Loucy (cell line): Measurements from ENCODE around the gene C17orf113.

ENCODE experiments used
- H2AFZ ChIP-seq: fragments of 200-600 bp; sonication (generic); 2 replicates; pipeline ENCODE4 v1.6.0; 2016; ENCODE audit warnings: antibody characterized with exemption, mild to moderate bottlenecking, low read length, moderate library complexity
- H3F3A ChIP-seq: fragments of 200-600 bp; 2 replicates; pipeline ENCODE4 v1.6.0; 2016; ENCODE audit warnings: antibody characterized with exemption, low read depth, mild to moderate bottlenecking
- H3K27me3 ChIP-seq: fragments of 200-600 bp; sonication (generic); 2 replicates; pipeline ENCODE4 v1.6.1; 2014; ENCODE audit warnings: low read length, mild to moderate bottlenecking; ENCODE audit not compliant: insufficient read depth, poor library complexity, severe bottlenecking
- H3K36me3 ChIP-seq: fragments of 200-600 bp; sonication (generic); 2 replicates; pipeline ENCODE4 v1.6.1; 2016; ENCODE audit warnings: low read length; ENCODE audit not compliant: insufficient read depth
- H3K4me1 ChIP-seq: fragments of 200-600 bp; sonication (generic); 2 replicates; pipeline ENCODE4 v1.5.1; 2014; ENCODE audit warnings: low read length, mild to moderate bottlenecking; ENCODE audit not compliant: insufficient read depth, poor library complexity, severe bottlenecking
- H3K4me2 ChIP-seq: fragments of 200-600 bp; sonication (generic); 2 replicates; pipeline ENCODE4 v1.6.0; 2014; ENCODE audit warnings: antibody characterized with exemption, low read length, low read depth, mild to moderate bottlenecking; ENCODE audit not compliant: poor library complexity, severe bottlenecking
- H3K4me3 ChIP-seq: fragments of 200-600 bp; sonication (generic); 2 replicates; pipeline ENCODE4 v1.5.1; 2014; ENCODE audit warnings: low read length, mild to moderate bottlenecking, mixed read lengths; ENCODE audit not compliant: poor library complexity, severe bottlenecking
- H3K79me2 ChIP-seq: fragments of 200-600 bp; sonication (generic); 2 replicates; pipeline ENCODE4 v1.6.1; 2014; ENCODE audit warnings: low read length; ENCODE audit not compliant: insufficient read depth
- H3K9ac ChIP-seq: fragments of 200-600 bp; sonication (generic); 2 replicates; pipeline ENCODE4 v1.6.0; 2014; ENCODE audit warnings: mild to moderate bottlenecking, low read depth, low read length, moderate library complexity; ENCODE audit not compliant: poor library complexity, severe bottlenecking
- H3K9me2 ChIP-seq: fragments of 200-600 bp; sonication (generic); replicated peaks from 2 replicates; pipeline ENCODE4 v1.6.1; 2016; ENCODE audit warnings: low read depth, low read length, mixed read lengths
- H3K9me3 ChIP-seq: fragments of 200-600 bp; sonication (generic); 2 replicates; pipeline ENCODE4 v1.6.1; 2014; ENCODE audit warnings: mild to moderate bottlenecking, antibody characterized with exemption, low read length, low read depth; ENCODE audit not compliant: insufficient read depth
- H4K20me1 ChIP-seq: fragments of 200-600 bp; sonication (generic); 2 replicates; pipeline ENCODE4 v1.6.0; 2014; ENCODE audit warnings: antibody characterized with exemption, low read length, mild to moderate bottlenecking; ENCODE audit not compliant: insufficient read depth, poor library complexity, severe bottlenecking
- EZH2phosphoT487 ChIP-seq: fragments of 200-600 bp; IDR thresholded peaks from 2 replicates; pipeline ENCODE4 v1.6.1; 2018; ENCODE audit warnings: antibody characterized with exemption, mild to moderate bottlenecking, moderate library complexity, borderline replicate concordance
- TF ChIP-seq, protein P1 (sequence below): fragments of 200-600 bp; sonication (generic); conservative IDR thresholded peaks from 2 replicates; pipeline ENCODE4 v1.5.1; 2014; ENCODE audit warnings: mild to moderate bottlenecking, antibody characterized with exemption, low read length

The C17orf113 gene

DNA sequence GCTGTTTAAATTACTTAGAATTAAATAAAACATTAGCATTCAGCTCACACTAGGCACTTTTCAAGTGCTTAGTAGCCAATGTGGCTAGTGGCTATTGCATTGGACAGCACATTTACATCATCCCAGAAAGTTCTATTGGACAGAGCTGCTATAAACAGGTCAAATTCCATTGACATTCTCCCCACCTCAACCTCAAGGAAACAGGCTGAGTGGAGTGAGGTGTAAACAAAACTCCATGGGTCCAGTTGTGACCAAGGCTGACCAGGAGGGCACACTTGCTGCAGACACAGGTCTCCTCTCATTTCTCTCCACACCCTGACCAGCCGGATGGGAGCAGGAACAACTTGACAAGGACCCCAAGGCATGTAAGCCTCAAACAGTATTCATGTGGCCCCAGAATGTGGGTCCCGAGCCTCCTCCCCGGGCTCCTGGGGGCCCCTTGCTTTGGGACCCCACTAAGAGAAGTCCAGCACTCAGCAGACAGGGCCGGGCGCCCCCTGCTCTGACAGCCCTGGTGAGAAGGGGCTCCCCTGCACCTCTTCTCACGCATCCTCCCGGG lies 488 bp downstream of the C17orf113 start:
- Histone ChIP-seq H3K4me3 (peak overlapping the region; percentile 81), H3K9ac (peak overlapping the region; percentile 71), H3K9me3 (no peaks in the 10 kb centered on the region), H3K79me2 (no peaks in the 10 kb centered on the region), H3K27me3 (no peaks in the 10 kb centered on the region), H3K36me3 (no peaks in the 10 kb centered on the region), H2AFZ (peak overlapping the region; percentile 66), H4K20me1 (no peaks in the 10 kb centered on the region), H3K4me1 (peaks cover 6% of the 10 kb centered on the region), H3F3A (no peaks in the 10 kb centered on the region), H3K4me2 (peak overlapping the region; percentile 92), H3K9me2 (no peaks in the 10 kb centered on the region)
- no peak for TF ChIP-seq EZH2phosphoT487
- TF ChIP-seq, protein P1, sequence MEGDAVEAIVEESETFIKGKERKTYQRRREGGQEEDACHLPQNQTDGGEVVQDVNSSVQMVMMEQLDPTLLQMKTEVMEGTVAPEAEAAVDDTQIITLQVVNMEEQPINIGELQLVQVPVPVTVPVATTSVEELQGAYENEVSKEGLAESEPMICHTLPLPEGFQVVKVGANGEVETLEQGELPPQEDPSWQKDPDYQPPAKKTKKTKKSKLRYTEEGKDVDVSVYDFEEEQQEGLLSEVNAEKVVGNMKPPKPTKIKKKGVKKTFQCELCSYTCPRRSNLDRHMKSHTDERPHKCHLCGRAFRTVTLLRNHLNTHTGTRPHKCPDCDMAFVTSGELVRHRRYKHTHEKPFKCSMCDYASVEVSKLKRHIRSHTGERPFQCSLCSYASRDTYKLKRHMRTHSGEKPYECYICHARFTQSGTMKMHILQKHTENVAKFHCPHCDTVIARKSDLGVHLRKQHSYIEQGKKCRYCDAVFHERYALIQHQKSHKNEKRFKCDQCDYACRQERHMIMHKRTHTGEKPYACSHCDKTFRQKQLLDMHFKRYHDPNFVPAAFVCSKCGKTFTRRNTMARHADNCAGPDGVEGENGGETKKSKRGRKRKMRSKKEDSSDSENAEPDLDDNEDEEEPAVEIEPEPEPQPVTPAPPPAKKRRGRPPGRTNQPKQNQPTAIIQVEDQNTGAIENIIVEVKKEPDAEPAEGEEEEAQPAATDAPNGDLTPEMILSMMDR = no peak

DNA sequence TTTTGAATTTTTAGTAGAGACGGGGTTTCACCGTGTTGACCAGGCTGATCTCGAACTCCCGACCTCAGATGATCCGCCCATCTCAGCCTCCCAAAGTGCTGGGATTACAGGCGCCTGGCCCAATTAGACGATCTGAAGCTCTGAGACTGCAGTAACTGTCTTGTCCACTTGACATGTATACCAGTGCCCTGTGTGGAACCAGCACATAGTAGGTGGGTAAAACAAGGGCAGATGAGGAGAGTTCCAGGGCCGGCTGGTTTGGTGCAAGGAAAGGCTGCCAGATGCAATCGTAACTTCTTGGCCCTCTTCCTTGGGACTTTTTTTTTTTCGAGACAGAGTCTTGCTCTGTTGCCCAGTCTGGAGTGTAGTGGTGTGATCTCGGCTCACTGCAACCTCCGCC lies 3.1 kb downstream of the C17orf113 start:
- no peaks in the 10 kb centered on the region for H4K20me1 ChIP-seq
- no peak for TF ChIP-seq EZH2phosphoT487
- TF ChIP-seq, protein P1 = no peak
- no peak overlapping the region for H3K4me3 ChIP-seq
- no peak overlapping the region for H3K9ac ChIP-seq
- no peaks in the 10 kb centered on the region for H3K79me2 ChIP-seq
- H3K36me3 ChIP-seq = no peaks in the 10 kb centered on the region
- H2AFZ ChIP-seq = no peak overlapping the region
- H3K4me2 ChIP-seq = no peak overlapping the region
- peaks cover 6% of the 10 kb centered on the region for H3K4me1 ChIP-seq
- no peaks in the 10 kb centered on the region for H3K9me2 ChIP-seq
- no peaks in the 10 kb centered on the region for H3K9me3 ChIP-seq
- H3K27me3 ChIP-seq = no peaks in the 10 kb centered on the region
- no peaks in the 10 kb centered on the region for H3F3A ChIP-seq

DNA sequence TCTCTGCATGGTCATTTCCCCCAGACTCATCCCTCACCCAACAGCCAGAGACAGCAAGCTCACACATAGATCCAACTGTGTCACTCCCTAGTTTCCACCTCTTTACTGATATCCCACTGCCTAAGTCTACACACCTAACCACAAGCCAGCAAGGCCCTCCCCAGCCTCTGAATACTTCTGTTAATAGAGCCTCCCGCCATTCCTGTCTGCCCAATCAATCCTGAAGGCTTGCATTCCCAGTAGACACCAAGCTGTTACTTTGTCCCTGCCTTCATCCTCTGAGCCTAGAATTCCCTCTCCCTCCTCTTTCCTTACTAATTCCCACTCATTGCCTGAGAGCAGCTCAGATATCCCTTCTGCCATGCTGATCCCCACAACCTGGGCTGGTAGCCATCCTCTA lies 4.7 kb downstream of the C17orf113 start:
- H3K9me3 ChIP-seq = no peaks in the 10 kb centered on the region

More for the DNA sequence above, 4.7 kb downstream of the C17orf113 start:
- Histone ChIP-seq H2AFZ (no peak overlapping the region), H3K9ac (no peak overlapping the region), H3K36me3 (no peaks in the 10 kb centered on the region), H3K27me3 (no peaks in the 10 kb centered on the region), H3F3A (no peaks in the 10 kb centered on the region), H3K4me1 (peaks cover 6% of the 10 kb centered on the region), H3K4me3 (no peak overlapping the region), H3K4me2 (no peak overlapping the region), H4K20me1 (no peaks in the 10 kb centered on the region), H3K79me2 (no peaks in the 10 kb centered on the region), H3K9me2 (no peaks in the 10 kb centered on the region)
- TF ChIP-seq EZH2phosphoT487 = no peak
- TF ChIP-seq, protein P1 = no peak
